IMR-90 (cell line): Measurements from ENCODE around the gene RGS13. TPM values are rescaled to one million over a fixed set of nuclear protein-coding genes. Genes with fewer than 3 reads are reported as not detected.
A peak's percentile ranks its signal among the peaks of the same experiment; 100 is the strongest.

Source experiments
- ATAC-seq: fragments of 200-7000 bp; cut with Tn5 transposase; 2 replicates; pipeline ENCODE4 v1.9.1; 2020; ENCODE audit warnings: low read depth, mild to moderate bottlenecking, moderate library complexity
- BruUV-seq: library from RNA; stranded (reverse); fragments of 400-500 nt; replicated peaks from 2 replicates; lab custom pipeline; 2021; lab: Mats Ljungman, UMichigan
- CTCF ChIA-PET: fragments of 300-600 bp; formaldehyde crosslinking; extraction: SDS; loops from one replicate; lab custom pipeline; 2021; ENCODE audit warnings: antibody characterized with exemption; lab: Yijun Ruan, JAX
- POLR2A ChIA-PET: fragments of 300-600 bp; sonication (Branson Sonifier 250); formaldehyde crosslinking; loops from one replicate; lab custom pipeline; 2022; ENCODE audit warnings: antibody characterized with exemption; ENCODE audit not compliant: unreplicated experiment; lab: Charles Lee
- DNase-seq: peaks from one replicate; pipeline ENCODE4 v3.0.0; 2013
- H2AFZ ChIP-seq: replicated peaks from 2 replicates; pipeline ENCODE3; 2013; ENCODE audit warnings: low read length, mild to moderate bottlenecking; ENCODE audit not compliant: poor library complexity
- H2AK5ac ChIP-seq: 2 replicates; pipeline ENCODE4 v1.6.1; 2013; ENCODE audit warnings: low read depth, low read length, inconsistent platforms
- H2AK9ac ChIP-seq: replicated peaks from 2 replicates; pipeline ENCODE3; 2013; ENCODE audit warnings: mild to moderate bottlenecking, low read depth, low read length, moderate library complexity; ENCODE audit not compliant: poor library complexity
- H2BK120ac ChIP-seq: 2 replicates; pipeline ENCODE4 v1.6.1; 2013; ENCODE audit warnings: low read depth, low read length, inconsistent platforms
- H2BK15ac ChIP-seq: 3 replicates; pipeline ENCODE4 v1.6.1; 2013; ENCODE audit warnings: low read depth, low read length, inconsistent platforms
- H2BK20ac ChIP-seq: 2 replicates; pipeline ENCODE4 v1.6.1; 2013; ENCODE audit warnings: low read depth, mild to moderate bottlenecking, inconsistent platforms, low read length, moderate library complexity
- H2BK5ac ChIP-seq: 2 replicates; pipeline ENCODE4 v1.6.1; 2013; ENCODE audit warnings: mild to moderate bottlenecking, low read depth, low read length, inconsistent platforms; ENCODE audit not compliant: poor library complexity, severe bottlenecking
- H3K14ac ChIP-seq: replicated peaks from 2 replicates; pipeline ENCODE4 v1.6.1; 2013; ENCODE audit warnings: low read depth, low read length, inconsistent platforms
- H3K18ac ChIP-seq: 2 replicates; pipeline ENCODE4 v1.6.1; 2013; ENCODE audit warnings: low read depth, low read length, control low read depth
- H3K23ac ChIP-seq: 2 replicates; pipeline ENCODE4 v1.6.1; 2013; ENCODE audit warnings: low read depth, low read length, inconsistent platforms
- H3K27ac ChIP-seq: 2 replicates; pipeline ENCODE4 v1.5.1; 2013; ENCODE audit warnings: mild to moderate bottlenecking, control low read depth, low read length; ENCODE audit not compliant: insufficient read depth
- H3K27me3 ChIP-seq: 2 replicates; pipeline ENCODE4 v1.6.1; 2013; ENCODE audit warnings: low read length; ENCODE audit not compliant: control insufficient read depth, insufficient read depth
- H3K36me3 ChIP-seq: 2 replicates; pipeline ENCODE4 v1.6.1; 2013; ENCODE audit warnings: low read length, mixed read lengths; ENCODE audit not compliant: control insufficient read depth, insufficient read depth
- H3K4ac ChIP-seq: 2 replicates; pipeline ENCODE4 v1.6.1; 2013; ENCODE audit warnings: low read depth, low read length, inconsistent platforms
- H3K4me1 ChIP-seq: 2 replicates; pipeline ENCODE4 v1.6.1; 2013; ENCODE audit warnings: low read length, mixed read lengths; ENCODE audit not compliant: control insufficient read depth, insufficient read depth
- H3K4me2 ChIP-seq: 2 replicates; pipeline ENCODE4 v1.6.1; 2013; ENCODE audit warnings: low read depth, mild to moderate bottlenecking, control low read depth, low read length, moderate library complexity
- H3K4me3 ChIP-seq: 2 replicates; pipeline ENCODE4 v1.5.1; 2013; ENCODE audit warnings: low read depth, mild to moderate bottlenecking, control low read depth, low read length, moderate library complexity; ENCODE audit not compliant: insufficient read depth
- H3K56ac ChIP-seq: 2 replicates; pipeline ENCODE4 v1.6.1; 2013; ENCODE audit warnings: low read length, inconsistent platforms; ENCODE audit not compliant: insufficient read depth; ENCODE audit errors: extremely low read depth
- H3K79me1 ChIP-seq, 2 experiments: 2 replicates each; pipeline ENCODE4 v1.6.1; 2013; ENCODE audit warnings: low read length in 2 of 2, inconsistent platforms in 1 of 2, low read depth in 1 of 2
- H3K9ac ChIP-seq: 2 replicates; pipeline ENCODE4 v1.6.1; 2013; ENCODE audit warnings: low read depth, low read length, control low read depth
- H3K9me1 ChIP-seq: 2 replicates; pipeline ENCODE4 v1.6.1; 2013; ENCODE audit warnings: low read length, inconsistent platforms; ENCODE audit not compliant: insufficient read depth
- H3K9me3 ChIP-seq: 2 replicates; pipeline ENCODE4 v1.6.1; 2013; ENCODE audit warnings: low read length; ENCODE audit not compliant: control insufficient read depth, insufficient read depth
- H4K20me1 ChIP-seq: 2 replicates; pipeline ENCODE4 v1.6.1; 2013; ENCODE audit warnings: low read length, inconsistent platforms; ENCODE audit not compliant: insufficient read depth
- H4K5ac ChIP-seq: 2 replicates; pipeline ENCODE4 v1.6.1; 2013; ENCODE audit warnings: mild to moderate bottlenecking, low read depth, low read length, control low read depth
- H4K8ac ChIP-seq, 2 experiments: 2 replicates each; pipeline ENCODE4 v1.6.1; 2013; ENCODE audit warnings: low read depth in 2 of 2, low read length in 2 of 2, control low read depth in 1 of 2, inconsistent platforms in 1 of 2
- H4K91ac ChIP-seq: 2 replicates; pipeline ENCODE4 v1.6.1; 2013; ENCODE audit warnings: low read depth, low read length, inconsistent platforms; ENCODE audit not compliant: insufficient read depth
- FOS ChIP-seq: fragments of 150-350 bp; IDR thresholded peaks from 2 replicates; pipeline ENCODE4 v1.6.1; 2016; ENCODE audit warnings: low read depth, low read length
- MXI1 ChIP-seq: IDR thresholded peaks from 2 replicates; pipeline ENCODE4 v1.6.1; 2012; ENCODE audit warnings: low read depth, mild to moderate bottlenecking, low read length, moderate library complexity, borderline replicate concordance
- WGBS, 2 experiments: methylation state at CpG; one replicate each; pipeline versions ENCODE4 v1.1.5 to v1.1.7; 2013; ENCODE audit warnings: missing lambda C conversion rate in 2 of 2; ENCODE audit not compliant: insufficient read length in 1 of 2; ENCODE audit errors: extremely low coverage in 2 of 2; 5-methylcytosine and 5-hydroxymethylcytosine counted together
- dilution Hi-C: fragments of 300-500 bp; cut with HindIII; formaldehyde crosslinking; loops from one replicate; pipeline ENCODE4 v1.14.3; 2018; ENCODE audit warnings: low sequenced_read_pairs; ENCODE audit not compliant: unreplicated experiment
- in situ Hi-C: fragments of 300-500 bp; cut with MboI; formaldehyde crosslinking; loops from 3 replicates; pipeline ENCODE4 v1.14.3; 2019; ENCODE audit warnings: low sequenced_read_pairs, inconsistent platforms, mixed read lengths
- intact Hi-C: fragments of 100-400 bp; cut with micrococcal nuclease; formaldehyde crosslinking; loops from 2 replicates; pipeline ENCODE4 v1.10.0; 2022
- polyA plus RNA-seq, 3 experiments: library from polyadenylated mRNA; depleted of rRNA; stranded (reverse); fragments of >200 nt; gene quantifications; 2 replicates each; pipeline ENCODE4 v1.2.3, GENCODE V29; 2012; ENCODE audit warnings: low replicate concordance in 1 of 3
- total RNA-seq: library from RNA; depleted of rRNA; stranded (reverse); fragments of >200 nt; gene quantifications from 2 replicates; pipeline ENCODE4 v1.2.3, GENCODE V29; 2012

The RGS13 gene
- total and polyA plus RNA-seq, 2 of the 4 experiments (the other 2 are of a cell fraction), result not detected

DNA sequence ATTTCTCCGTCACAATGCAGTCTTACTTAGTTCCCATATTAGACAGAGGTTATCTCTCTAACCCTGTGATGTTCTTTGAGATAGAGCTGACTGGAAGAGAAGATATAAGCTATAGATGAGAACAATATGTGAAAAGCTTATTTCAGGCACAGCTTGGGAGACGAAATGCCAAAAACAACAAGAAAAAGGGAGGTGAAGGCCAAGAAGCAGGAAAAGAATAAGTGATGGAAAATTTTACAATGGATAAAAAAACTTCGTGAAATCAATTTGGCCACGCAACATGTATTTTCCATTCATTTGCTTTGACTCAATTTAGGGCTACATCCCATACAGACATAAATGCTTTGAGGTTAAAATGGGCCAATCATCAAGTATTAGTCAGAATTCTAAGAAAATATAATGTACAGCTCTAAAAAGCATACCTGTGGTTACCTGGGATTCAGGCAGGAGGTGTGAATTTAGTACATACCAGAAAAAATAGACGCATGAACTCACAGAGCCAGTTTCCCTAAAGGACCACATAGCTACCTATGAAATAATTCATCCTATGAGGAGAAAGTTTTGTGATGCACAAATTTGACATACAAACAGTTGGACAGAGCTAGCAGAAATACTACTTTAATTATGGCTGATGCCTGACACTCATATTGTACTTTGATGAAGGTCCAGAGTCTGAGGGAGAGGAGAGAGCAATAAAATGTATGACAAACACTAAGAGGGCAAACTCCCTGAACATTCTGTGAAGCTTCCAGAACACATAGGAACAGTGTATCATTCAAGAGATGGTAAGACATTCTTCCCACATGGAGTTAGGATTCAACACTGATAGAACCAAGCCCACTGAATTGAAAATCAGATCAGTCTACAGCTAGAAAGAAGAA lies 48.3 kb upstream of the RGS13 start:
- no peaks in the 10 kb centered on the region for H3K27me3 ChIP-seq
- no peak overlapping the region for H4K91ac ChIP-seq
- dilution Hi-C loops, result no loop called here
- H2AFZ ChIP-seq, result no peak overlapping the region
- no peaks in the 10 kb centered on the region for H3K36me3 ChIP-seq
- ATAC-seq (no peak), DNase-seq (no peak)
- 0 out of 2 replicates have a peak overlapping the region, but pooled peaks have one; percentile 53 for H2AK5ac ChIP-seq
- H3K4me2 ChIP-seq, result no peak overlapping the region
- no peak overlapping the region for H3K23ac ChIP-seq
- no peak for TF ChIP-seq MXI1
- TF ChIP-seq FOS, result no peak
- H3K79me1 ChIP-seq, result no peaks in the 10 kb centered on the region
- peak overlapping the region; percentile 31; the same call in 2 of the 3 replicates for H2BK15ac ChIP-seq
- ChIA-PET CTCF (no interaction called here), POLR2A (no interaction called here)
- peak overlapping the region; percentile 1; the same call in 1 of the 2 replicates for H3K4ac ChIP-seq
- no peak overlapping the region for H3K56ac ChIP-seq
- peaks cover 5% of the 10 kb centered on the region for H3K4me1 ChIP-seq
- H3K9ac ChIP-seq, result no peak overlapping the region
- H2AK9ac ChIP-seq, result no peak overlapping the region
- H4K8ac ChIP-seq, result no peak overlapping the region
- in situ Hi-C loops, result loop anchor here (10.0 kb wide), 1 partner anchor 113 kb away; no protein-coding TSS in a partner anchor
- no CpG with 5 or more reads among the region's 5 CpGs for whole genome bisulfite sequencing, 2 experiments
- BruUV-seq, result no TSS peak
- no peak overlapping the region for H2BK5ac ChIP-seq
- H2BK20ac ChIP-seq, result peak overlapping the region; percentile 80; the same call in 1 of the 2 replicates
- H4K5ac ChIP-seq, result no peak overlapping the region; the same call in 1 of the 2 replicates
- H3K27ac ChIP-seq, result no peak overlapping the region
- peak overlapping the region; percentile 65 for H2BK120ac ChIP-seq
- H3K14ac ChIP-seq, result peak overlapping the region; percentile 61
- no peak overlapping the region for H3K4me3 ChIP-seq
- intact Hi-C loops, result no loop called here
- peaks cover 2% of the 10 kb centered on the region for H3K9me1 ChIP-seq
- H3K9me3 ChIP-seq, result no peaks in the 10 kb centered on the region
- no peaks in the 10 kb centered on the region for H4K20me1 ChIP-seq
- peak overlapping the region; percentile 84; the same call in 1 of the 2 replicates for H3K18ac ChIP-seq
